Raji (cell line): ENCODE results near the gene STPG3.
A peak's percentile ranks its signal among the peaks of the same experiment; 100 is the strongest.

Experiments
- POLR2A ChIP-seq: IDR thresholded peaks from 2 replicates; pipeline ENCODE4 v1.6.1; 2011; ENCODE audit warnings: low read depth, low read length, control low read depth; ENCODE audit not compliant: insufficient read depth

STPG3 gene

GRCh38 chr9:137276473-137277328 lies 25.6 kb downstream of the STPG3 start:
- no peak for TF ChIP-seq POLR2A

- peak; percentile 37 for TF ChIP-seq POLR2A
These were observed 26.4 kb downstream of the STPG3 start, which contains the start of gene TOR4A for GRCh38 chr9:137277329-137278041. Gene TOR4A (plus strand): TSS chr9:137277726. CDS start chr9:137278690, 964 bp downstream.

GRCh38 chr9:137278061-137278701 lies 27.1 kb downstream of the STPG3 start:
- no peak for TF ChIP-seq POLR2A

DNA sequence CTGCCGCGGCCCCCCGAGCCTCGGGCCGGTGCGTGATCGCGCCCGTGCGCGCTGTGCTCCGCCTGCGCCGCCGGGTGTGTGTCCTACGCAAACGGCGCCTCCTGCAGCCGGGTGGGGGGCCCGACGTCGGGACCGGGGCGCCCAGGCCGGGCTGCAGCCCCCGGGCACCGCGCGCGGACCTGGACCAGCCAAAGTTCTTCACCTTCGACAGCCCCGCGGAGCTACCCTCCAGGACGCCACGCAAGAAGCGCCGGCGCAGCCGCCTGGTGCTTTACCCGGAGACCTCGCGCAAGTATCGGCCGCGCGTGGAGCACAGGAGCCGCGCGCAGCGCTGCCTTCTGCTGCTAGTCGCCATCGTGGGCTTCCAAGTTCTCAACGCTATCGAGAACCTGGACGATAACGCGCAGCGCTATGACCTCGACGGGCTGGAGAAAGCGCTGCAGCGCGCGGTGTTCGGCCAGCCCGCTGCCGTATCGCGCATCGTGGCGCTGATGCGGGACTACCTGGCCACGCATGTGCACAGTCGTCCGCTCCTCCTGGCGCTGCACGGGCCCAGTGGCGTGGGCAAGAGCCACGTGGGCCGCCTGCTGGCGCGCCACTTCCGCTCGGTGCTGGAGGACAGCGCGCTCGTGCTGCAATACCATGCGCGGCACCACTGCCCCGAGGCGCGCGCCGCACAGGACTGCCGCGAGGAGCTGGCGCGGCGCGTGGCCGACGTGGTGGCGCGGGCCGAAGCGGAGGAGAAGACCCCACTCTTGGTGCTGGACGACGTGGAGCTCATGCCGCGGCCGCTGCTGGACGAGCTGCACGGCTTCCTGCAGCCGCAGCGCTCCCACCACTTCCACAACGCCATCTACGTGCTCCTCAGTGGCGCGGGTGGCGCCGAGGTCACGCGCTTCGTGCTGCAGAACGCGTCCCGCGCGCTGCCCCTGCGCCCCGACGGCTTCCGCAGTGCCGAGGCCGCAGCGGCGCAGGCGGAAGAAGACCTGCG lies 27.9 kb downstream of the STPG3 start:
- no peak for TF ChIP-seq POLR2A

DNA sequence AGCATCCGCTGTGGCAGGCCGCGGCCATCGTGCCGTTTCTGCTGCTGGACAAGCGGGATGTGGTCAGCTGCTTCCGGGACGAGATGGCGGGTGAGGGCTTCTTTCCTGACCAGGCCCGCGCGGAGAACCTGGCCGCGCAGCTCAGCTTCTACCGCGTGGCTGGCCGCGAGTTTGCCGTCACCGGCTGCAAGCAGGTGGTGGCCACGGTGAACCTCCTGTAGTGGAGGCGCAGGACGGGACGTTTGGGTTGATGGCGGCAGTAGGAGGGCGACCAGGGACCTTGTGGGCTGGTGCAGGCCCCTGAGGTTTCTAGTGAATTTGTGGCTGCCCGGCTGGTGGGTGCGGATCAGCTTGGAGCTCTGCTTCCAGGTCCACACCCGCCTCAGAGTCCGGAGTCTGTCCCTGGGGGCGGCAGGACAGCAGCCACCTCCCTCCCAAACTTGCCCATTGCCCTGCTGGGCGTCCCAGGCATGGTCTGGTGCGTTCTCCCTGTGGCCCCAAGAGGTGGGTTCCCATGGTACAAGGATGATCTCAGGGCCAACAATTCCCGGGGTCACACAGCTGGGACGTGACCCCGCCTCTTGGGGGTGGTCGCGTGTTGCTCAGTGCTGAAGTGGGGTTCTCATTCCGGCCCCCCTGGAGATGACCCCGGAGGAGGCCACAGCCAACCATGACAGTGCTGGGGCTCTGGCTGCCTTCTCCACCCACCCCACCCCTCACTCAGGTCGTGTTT lies 28.8 kb downstream of the STPG3 start:
- TF ChIP-seq POLR2A: no peak

DNA sequence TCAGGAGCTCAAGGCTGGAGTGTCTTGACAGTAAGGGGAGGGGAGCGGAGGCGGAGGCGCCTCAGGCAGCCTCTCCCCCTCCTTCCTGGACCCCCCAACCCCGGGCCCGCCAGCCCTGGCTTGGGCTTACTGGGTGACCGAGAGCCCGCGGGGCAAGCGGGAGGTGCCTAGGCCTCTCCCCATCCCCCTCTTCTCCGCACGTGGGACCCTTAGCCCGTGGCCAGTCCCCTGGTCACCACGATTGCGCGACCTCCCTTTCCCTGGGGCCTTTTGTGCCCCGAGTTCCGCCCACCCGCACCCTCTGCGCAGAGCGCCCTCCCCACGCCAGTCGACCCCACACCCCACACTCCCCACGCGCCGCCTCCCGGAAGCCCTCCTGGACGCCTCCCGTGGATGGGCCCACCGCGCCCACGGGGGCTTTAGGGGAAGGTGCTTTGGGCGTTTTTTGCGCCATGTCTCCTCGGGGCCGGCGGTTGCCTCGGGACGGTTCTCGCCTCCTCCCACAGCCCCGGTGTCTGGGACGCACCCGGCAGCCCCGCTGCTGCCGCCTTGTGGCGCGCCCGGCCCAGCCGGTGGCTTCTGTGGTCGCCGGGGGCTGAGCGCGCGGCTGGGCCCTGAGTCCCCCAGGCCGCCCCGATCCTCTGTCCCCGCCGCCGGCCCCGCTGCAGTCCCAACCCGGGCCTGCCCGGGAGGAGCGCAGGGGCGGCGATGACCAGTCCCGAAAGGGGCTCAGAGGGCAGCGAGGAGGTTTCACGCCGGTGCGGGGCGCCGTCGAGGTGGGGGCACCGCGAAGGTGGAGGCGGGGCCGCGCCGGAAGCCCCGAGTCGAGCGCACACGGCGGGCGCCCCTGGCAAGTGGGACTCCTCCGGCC lies 29.6 kb downstream of the STPG3 start:
- TF ChIP-seq POLR2A: no peak

GRCh38 chr9:137281345-137282116 lies 30.4 kb downstream of the STPG3 start:
- no peak for TF ChIP-seq POLR2A

GRCh38 chr9:137286975-137287383 lies 35.9 kb downstream of the STPG3 start:
- TF ChIP-seq POLR2A: no peak

GRCh38 chr9:137293094-137293481 lies 42.0 kb downstream of the STPG3 start:
- no peak for TF ChIP-seq POLR2A

DNA sequence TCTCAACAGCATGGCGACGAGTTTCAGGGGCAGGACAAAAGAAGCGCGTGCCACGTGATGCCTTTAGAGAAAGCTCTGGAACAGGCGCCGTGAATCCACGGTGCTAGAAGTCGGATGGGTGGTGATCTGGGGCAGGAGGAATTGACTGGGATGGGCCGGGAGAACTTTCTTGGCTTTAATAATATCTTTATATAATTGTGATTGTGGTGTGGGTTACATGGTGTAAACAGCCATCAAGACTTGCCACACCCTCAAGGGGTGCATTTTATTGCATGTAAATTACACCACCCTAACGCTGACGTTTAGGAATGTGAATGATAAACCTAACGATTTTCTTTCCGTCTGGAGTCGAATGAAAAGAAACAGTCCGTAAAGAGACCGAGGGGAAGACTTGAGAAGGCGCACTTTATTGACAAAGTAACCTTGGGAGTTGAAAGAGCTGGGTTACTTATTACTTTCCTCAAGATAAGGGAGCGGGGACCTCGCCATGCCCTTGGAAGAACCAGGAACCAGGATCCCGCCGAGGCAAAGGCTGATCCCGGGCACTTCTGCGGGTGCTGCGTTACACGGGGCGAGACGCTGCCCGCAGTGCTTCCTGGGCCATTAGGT lies 42.5 kb downstream of the STPG3 start:
- TF ChIP-seq POLR2A: no peak

GRCh38 chr9:137294091-137294680 lies 43.1 kb downstream of the STPG3 start:
- peak; percentile 38; the same call in 1 of the 2 replicates for TF ChIP-seq POLR2A
